GM18502 (cell line): ENCODE data around the gene SUSD4.

Experiments
- ATAC-seq: cut with Tn5 transposase; IDR thresholded peaks from one replicate; pipeline ENCODE4 v1.9.1; 2021; ENCODE audit warnings: mild to moderate bottlenecking; ENCODE audit not compliant: unreplicated experiment, poor library complexity

The SUSD4 gene

GRCh38 chr1:223363057-223363855, 720 bp downstream of the SUSD4 start:
- ATAC-seq = no peak

GRCh38 chr1:223358826-223359225, 5.2 kb downstream of the SUSD4 start:
- no peak for ATAC-seq

- no peak for ATAC-seq
Observed at GRCh38 chr1:223355699-223356098, 8.3 kb downstream of the SUSD4 start.

- no peak for ATAC-seq
Observed at GRCh38 chr1:223353939-223354338, 10.0 kb downstream of the SUSD4 start.

- no peak for ATAC-seq
Observed at GRCh38 chr1:223352944-223353343, 11.0 kb downstream of the SUSD4 start.

GRCh38 chr1:223350361-223350908, 13.5 kb downstream of the SUSD4 start:
- ATAC-seq = no peak

- no peak for ATAC-seq
Observed at GRCh38 chr1:223349241-223349640, 14.7 kb downstream of the SUSD4 start.

- ATAC-seq = no peak
Observed at GRCh38 chr1:223348439-223348838, 15.5 kb downstream of the SUSD4 start.

GRCh38 chr1:223347583-223347982, 16.4 kb downstream of the SUSD4 start:
- ATAC-seq = no peak

- ATAC-seq = no peak
Observed at GRCh38 chr1:223346311-223346710, 17.7 kb downstream of the SUSD4 start.

GRCh38 chr1:223345720-223346119, 18.3 kb downstream of the SUSD4 start:
- no peak for ATAC-seq

GRCh38 chr1:223344491-223344890, 19.5 kb downstream of the SUSD4 start:
- no peak for ATAC-seq

- no peak for ATAC-seq
Observed at GRCh38 chr1:223343692-223344091, 20.3 kb downstream of the SUSD4 start.

GRCh38 chr1:223341121-223341520, 22.9 kb downstream of the SUSD4 start:
- no peak for ATAC-seq

GRCh38 chr1:223340637-223341036, 23.3 kb downstream of the SUSD4 start:
- no peak for ATAC-seq

- ATAC-seq = no peak
Observed at GRCh38 chr1:223339861-223340260, 24.1 kb downstream of the SUSD4 start.

GRCh38 chr1:223338811-223339746, 24.9 kb downstream of the SUSD4 start:
- no peak for ATAC-seq

- no peak for ATAC-seq
Observed at GRCh38 chr1:223337174-223337869, 26.7 kb downstream of the SUSD4 start.

GRCh38 chr1:223334156-223334555, 29.8 kb downstream of the SUSD4 start:
- ATAC-seq = no peak

- ATAC-seq = no peak
Observed at GRCh38 chr1:223332997-223333396, 31.0 kb downstream of the SUSD4 start.
